H9 (cell line): ENCODE data around the gene EFCAB5. TPM values are rescaled to one million over a fixed set of nuclear protein-coding genes. Genes with fewer than 3 reads are reported as not detected.

ENCODE experiments used
- DNase-seq: peaks from one replicate; pipeline ENCODE4 v3.0.0-alpha.2; 2017
- H2AFZ ChIP-seq: one replicate; pipeline ENCODE4 v1.6.1; 2013; ENCODE audit warnings: mild to moderate bottlenecking, low read length, control low read depth, moderate library complexity
- H2AK5ac ChIP-seq: 2 replicates; pipeline ENCODE4 v1.6.1; 2013; ENCODE audit warnings: low read length, control low read depth, mixed read lengths; ENCODE audit not compliant: insufficient read length
- H2BK120ac ChIP-seq: one replicate; pipeline ENCODE4 v1.6.1; 2013; ENCODE audit warnings: low read depth, mild to moderate bottlenecking, low read length, control low read depth, inconsistent platforms; ENCODE audit not compliant: poor library complexity, severe bottlenecking
- H2BK12ac ChIP-seq: 2 replicates; pipeline ENCODE4 v1.6.1; 2013; ENCODE audit warnings: low read length, control low read depth, mixed read lengths, low read depth; ENCODE audit not compliant: insufficient read length
- H2BK15ac ChIP-seq: 2 replicates; pipeline ENCODE4 v1.6.1; 2013; ENCODE audit warnings: low read depth, low read length, control low read depth
- H2BK20ac ChIP-seq: one replicate; pipeline ENCODE4 v1.6.1; 2013; ENCODE audit warnings: low read depth, mild to moderate bottlenecking, low read length, control low read depth, inconsistent platforms; ENCODE audit not compliant: poor library complexity, severe bottlenecking
- H2BK5ac ChIP-seq: 2 replicates; pipeline ENCODE4 v1.6.1; 2013; ENCODE audit warnings: low read length, control low read depth, mixed read lengths; ENCODE audit not compliant: insufficient read length
- H3K14ac ChIP-seq: 2 replicates; pipeline ENCODE4 v1.6.1; 2013; ENCODE audit warnings: low read length, control low read depth; ENCODE audit not compliant: insufficient read depth
- H3K18ac ChIP-seq: 2 replicates; pipeline ENCODE4 v1.6.1; 2013; ENCODE audit warnings: low read depth, mild to moderate bottlenecking, mixed read lengths, low read length, control low read depth; ENCODE audit not compliant: insufficient read length
- H3K23ac ChIP-seq: 2 replicates; pipeline ENCODE4 v1.6.1; 2013; ENCODE audit warnings: low read length, control low read depth, mixed read lengths, low read depth; ENCODE audit not compliant: insufficient read length
- H3K23me2 ChIP-seq: 2 replicates; pipeline ENCODE4 v1.6.1; 2013; ENCODE audit warnings: low read depth, mild to moderate bottlenecking, mixed read lengths, low read length, control low read depth; ENCODE audit not compliant: insufficient read length, poor library complexity, severe bottlenecking
- H3K27ac ChIP-seq: 2 replicates; pipeline ENCODE4 v1.5.1; 2013; ENCODE audit warnings: low read length, control low read depth, mixed read lengths, low read depth; ENCODE audit not compliant: insufficient read length
- H3K27me3 ChIP-seq: 2 replicates; pipeline ENCODE4 v1.6.1; 2013; ENCODE audit warnings: low read length, control low read depth, inconsistent platforms; ENCODE audit not compliant: insufficient read depth
- H3K4ac ChIP-seq: 2 replicates; pipeline ENCODE4 v1.6.1; 2013; ENCODE audit warnings: low read depth, mild to moderate bottlenecking, control low read depth, inconsistent platforms, low read length, moderate library complexity
- H3K4me1 ChIP-seq: 2 replicates; pipeline ENCODE4 v1.6.1; 2013; ENCODE audit warnings: low read length, control low read depth, inconsistent platforms; ENCODE audit not compliant: insufficient read depth
- H3K4me2 ChIP-seq: 2 replicates; pipeline ENCODE4 v1.6.1; 2013; ENCODE audit warnings: low read length, control low read depth, mixed read lengths; ENCODE audit not compliant: insufficient read length, insufficient read depth
- H3K56ac ChIP-seq: 2 replicates; pipeline ENCODE4 v1.6.1; 2013; ENCODE audit warnings: low read depth, mild to moderate bottlenecking, mixed read lengths, low read length, control low read depth; ENCODE audit not compliant: insufficient read length
- H3K79me1 ChIP-seq: 2 replicates; pipeline ENCODE4 v1.6.1; 2013; ENCODE audit warnings: low read depth, mild to moderate bottlenecking, moderate library complexity, low read length, control low read depth, inconsistent platforms; ENCODE audit not compliant: insufficient read depth, poor library complexity, severe bottlenecking
- H3K79me2 ChIP-seq: 2 replicates; pipeline ENCODE4 v1.6.1; 2013; ENCODE audit warnings: low read length, control low read depth, inconsistent platforms; ENCODE audit not compliant: insufficient read depth
- H3K9ac ChIP-seq: 2 replicates; pipeline ENCODE4 v1.6.1; 2013; ENCODE audit warnings: low read length, control low read depth, mixed read lengths; ENCODE audit not compliant: insufficient read length; ENCODE audit errors: extremely low read depth
- H3K9me3 ChIP-seq: one replicate; pipeline ENCODE4 v1.6.1; 2013; ENCODE audit warnings: low read depth, low read length, inconsistent platforms; ENCODE audit not compliant: control insufficient read depth
- H3T11ph ChIP-seq: one replicate; pipeline ENCODE4 v1.6.1; 2013; ENCODE audit warnings: mild to moderate bottlenecking, low read length, control low read depth, inconsistent platforms
- H4K20me1 ChIP-seq: one replicate; pipeline ENCODE4 v1.6.1; 2013; ENCODE audit not compliant: control insufficient read depth, insufficient read length, insufficient read depth
- H4K5ac ChIP-seq: 2 replicates; pipeline ENCODE4 v1.6.1; 2013; ENCODE audit warnings: low read depth, mild to moderate bottlenecking, mixed read lengths, low read length, control low read depth; ENCODE audit not compliant: insufficient read length
- H4K8ac ChIP-seq: replicated peaks from 2 replicates; pipeline ENCODE4 v1.6.1; 2013; ENCODE audit warnings: low read length, control low read depth, mixed read lengths, low read depth; ENCODE audit not compliant: insufficient read length
- H4K91ac ChIP-seq: 2 replicates; pipeline ENCODE4 v1.6.1; 2013; ENCODE audit warnings: low read depth, mild to moderate bottlenecking, moderate library complexity, mixed read lengths, low read length, control low read depth; ENCODE audit not compliant: insufficient read length
- H3K27ac Mint-ChIP-seq, 3 experiments: 2 replicates in 2 of 3; 3 replicates in 1 of 3; pipeline ENCODE4 v1.8.0; 2020 to 2021; ENCODE audit warnings: mixed read lengths in 3 of 3, mild to moderate bottlenecking in 1 of 3, moderate library complexity in 1 of 3
- H3K27me3 Mint-ChIP-seq: 2 replicates; pipeline ENCODE4 v1.8.0; 2021; ENCODE audit warnings: low read depth, mild to moderate bottlenecking, moderate library complexity, mixed read lengths
- H3K36me3 Mint-ChIP-seq, 3 experiments: 2 replicates in 2 of 3; 3 replicates in 1 of 3; pipeline ENCODE4 v1.8.0; 2020 to 2021; ENCODE audit warnings: low read depth in 3 of 3, mixed read lengths in 3 of 3; ENCODE audit not compliant: insufficient read depth in 1 of 3
- H3K4me1 Mint-ChIP-seq, 2 experiments: 2 replicates each; pipeline ENCODE4 v1.8.0; 2020; ENCODE audit warnings: mixed read lengths in 2 of 2
- H3K4me3 Mint-ChIP-seq, 2 experiments: 2 replicates in 1 of 2; 3 replicates in 1 of 2; pipeline ENCODE4 v1.8.0; 2020 to 2021; ENCODE audit warnings: mild to moderate bottlenecking in 2 of 2, mixed read lengths in 2 of 2, moderate library complexity in 1 of 2
- H3K9me3 Mint-ChIP-seq, 2 experiments: 2 replicates in 1 of 2; 3 replicates in 1 of 2; pipeline ENCODE4 v1.8.0; 2020; ENCODE audit warnings: mild to moderate bottlenecking in 2 of 2, mixed read lengths in 2 of 2, moderate library complexity in 1 of 2
- total RNA-seq: library from RNA; stranded (reverse); gene quantifications from 2 replicates; pipeline ENCODE4 v1.2.1, GENCODE V29; 2021
- TF ChIP-seq, protein P1 (sequence below): fragments of 200-600 bp; sonication (generic); conservative IDR thresholded peaks from 3 replicates; pipeline ENCODE4 v1.8.0; 2021; ENCODE audit warnings: antibody characterized with exemption, mild to moderate bottlenecking

EFCAB5 gene
- total RNA-seq, 1 experiment from 2014 or later, result not detected

GRCh38 chr17:30153463-30153862 is 212.0 kb downstream of the EFCAB5 start:
- Histone ChIP-seq H3T11ph (no peak overlapping the region), H2AFZ (no peak overlapping the region), H3K18ac (no peak overlapping the region), H4K20me1 (peaks cover 2% of the 10 kb centered on the region), H2BK12ac (no peak overlapping the region), H3K14ac (no peak overlapping the region), H3K9ac (no peak overlapping the region), H3K23me2 (no peaks in the 10 kb centered on the region), H3K23ac (peak overlapping the region; percentile 95), H2AK5ac (no peak overlapping the region), H3K4ac (no peak overlapping the region), H3K79me2 (peaks cover 3% of the 10 kb centered on the region; the same call in 1 of the 2 replicates), H2BK15ac (no peak overlapping the region), H2BK5ac (no peak overlapping the region), H4K5ac (no peak overlapping the region), H3K27ac (no peak overlapping the region), H3K9me3 (no peaks in the 10 kb centered on the region), H2BK20ac (no peak overlapping the region), H2BK120ac (no peak overlapping the region), H4K8ac (no peak overlapping the region), H4K91ac (no peak overlapping the region), H3K27me3 (no peaks in the 10 kb centered on the region), H3K4me2 (no peak overlapping the region), H3K4me1 (no peaks in the 10 kb centered on the region), H3K56ac (no peak overlapping the region), H3K79me1 (no peaks in the 10 kb centered on the region)
- peaks cover under 1 to 3% of the 10 kb centered on the region in 2 experiments; a peak in 2 of 5 replicates for H3K9me3 Mint-ChIP-seq
- TF ChIP-seq, protein P1, sequence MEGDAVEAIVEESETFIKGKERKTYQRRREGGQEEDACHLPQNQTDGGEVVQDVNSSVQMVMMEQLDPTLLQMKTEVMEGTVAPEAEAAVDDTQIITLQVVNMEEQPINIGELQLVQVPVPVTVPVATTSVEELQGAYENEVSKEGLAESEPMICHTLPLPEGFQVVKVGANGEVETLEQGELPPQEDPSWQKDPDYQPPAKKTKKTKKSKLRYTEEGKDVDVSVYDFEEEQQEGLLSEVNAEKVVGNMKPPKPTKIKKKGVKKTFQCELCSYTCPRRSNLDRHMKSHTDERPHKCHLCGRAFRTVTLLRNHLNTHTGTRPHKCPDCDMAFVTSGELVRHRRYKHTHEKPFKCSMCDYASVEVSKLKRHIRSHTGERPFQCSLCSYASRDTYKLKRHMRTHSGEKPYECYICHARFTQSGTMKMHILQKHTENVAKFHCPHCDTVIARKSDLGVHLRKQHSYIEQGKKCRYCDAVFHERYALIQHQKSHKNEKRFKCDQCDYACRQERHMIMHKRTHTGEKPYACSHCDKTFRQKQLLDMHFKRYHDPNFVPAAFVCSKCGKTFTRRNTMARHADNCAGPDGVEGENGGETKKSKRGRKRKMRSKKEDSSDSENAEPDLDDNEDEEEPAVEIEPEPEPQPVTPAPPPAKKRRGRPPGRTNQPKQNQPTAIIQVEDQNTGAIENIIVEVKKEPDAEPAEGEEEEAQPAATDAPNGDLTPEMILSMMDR, result no peak
- H3K36me3 Mint-ChIP-seq, result peaks cover 19 to 32% (median 27%) of the 10 kb centered on the region in 3 experiments
- no peak overlapping the region for H3K27ac Mint-ChIP-seq
- H3K4me1 Mint-ChIP-seq, result peaks cover 0 to under 1% of the 10 kb centered on the region in 2 experiments; a peak in 2 of 4 replicates
- H3K4me3 Mint-ChIP-seq, result no peak overlapping the region
- no peak for DNase-seq
- H3K27me3 Mint-ChIP-seq, result no peaks in the 10 kb centered on the region
